G401.6 (cell line): ENCODE measurements around the gene DNAJB11.
"Not testable (repeated sequence)": the region's sequence is repeated elsewhere in the genome, so short reads cannot be mapped to it uniquely, and the experiment has no call there.

Experiments
- FAIRE-seq: peaks from 2 replicates; lab custom pipeline; 2012; peaks lifted over from hg19 to GRCh38; lab: Jason Lieb, UNC

Gene DNAJB11

GRCh38 chr3:186570096-186570940 lies at the start of gene DNAJB11:
TSS of gene DNAJB11 (plus strand) at chr3:186570720. CDS start at chr3:186570898, 178 bp downstream.
- FAIRE-seq: peak; percentile 99

GRCh38 chr3:186520957-186521842 lies 49.3 kb upstream of the DNAJB11 start:
- FAIRE-seq: no peak

GRCh38 chr3:186523022-186523421 lies 47.5 kb upstream of the DNAJB11 start:
- FAIRE-seq: no peak

GRCh38 chr3:186523434-186523833 lies 47.1 kb upstream of the DNAJB11 start:
- no peak for FAIRE-seq

GRCh38 chr3:186524616-186525015 lies 45.9 kb upstream of the DNAJB11 start:
- no peak for FAIRE-seq

GRCh38 chr3:186525369-186526255 lies 44.9 kb upstream of the DNAJB11 start:
- FAIRE-seq: no peak

GRCh38 chr3:186526256-186526606 lies 44.3 kb upstream of the DNAJB11 start:
- FAIRE-seq: no peak

GRCh38 chr3:186529201-186529999 lies 41.1 kb upstream of the DNAJB11 start:
- no peak for FAIRE-seq

- FAIRE-seq: no peak
Observed at GRCh38 chr3:186530415-186530814, 40.1 kb upstream of the DNAJB11 start.

- not testable (repeated sequence) for FAIRE-seq
Observed at GRCh38 chr3:186531694-186532093, 38.8 kb upstream of the DNAJB11 start.

GRCh38 chr3:186532598-186533072 lies 37.9 kb upstream of the DNAJB11 start:
- FAIRE-seq: no peak

GRCh38 chr3:186534113-186534669 lies 36.3 kb upstream of the DNAJB11 start:
- FAIRE-seq: no peak

GRCh38 chr3:186536883-186537844 lies 33.4 kb upstream of the DNAJB11 start:
- FAIRE-seq: no peak

- no peak for FAIRE-seq
Observed at GRCh38 chr3:186538779-186539178, 31.7 kb upstream of the DNAJB11 start.

- peak; percentile 94 for FAIRE-seq
Observed at GRCh38 chr3:186540221-186540834, 30.2 kb upstream of the DNAJB11 start.

GRCh38 chr3:186540835-186541226 lies 29.7 kb upstream of the DNAJB11 start:
- FAIRE-seq: no peak

- FAIRE-seq: no peak
Observed at GRCh38 chr3:186544281-186544680, 26.2 kb upstream of the DNAJB11 start, which contains the start of gene CRYGS. TSS of gene CRYGS (minus strand) at chr3:186544380. CDS start at chr3:186544326, 54 bp downstream.

- no peak for FAIRE-seq
Observed at GRCh38 chr3:186549497-186549896, 21.0 kb upstream of the DNAJB11 start.

GRCh38 chr3:186551387-186551786 lies 19.1 kb upstream of the DNAJB11 start:
- FAIRE-seq: no peak
